T-helper 1 cell treated with Interleukin-12 subunit alpha and Interleukin-12 subunit beta and Interleukin-4 antibody, amounts not matched to agents 30 ng/mL and 1 ng/mL, for 36 hours (primary cell): Measurements from ENCODE around the gene SLC22A7. TPM values are rescaled to one million over a fixed set of nuclear protein-coding genes. Genes with fewer than 3 reads are reported as not detected.

Source experiments
- intact Hi-C: fragments of 100-400 bp; cut with micrococcal nuclease; formaldehyde crosslinking; loops from one replicate; pipeline ENCODE4 v1.15.1; 2024
- total RNA-seq: library from RNA; stranded (reverse); gene quantifications from 2 replicates; pipeline ENCODE4 v1.2.3, GENCODE V29; 2022

Gene SLC22A7
- total RNA-seq: not detected in 2 replicates

GRCh38 chr6:43297644-43298564, at the start of gene SLC22A7:
TSS of gene SLC22A7 (plus strand) at chr6:43298260. CDS start at chr6:43298359, 99 bp downstream.
- intact Hi-C loops: no loop called here

GRCh38 chr6:43248791-43249190, 49.3 kb upstream of the SLC22A7 start:
- intact Hi-C loops: no loop called here

- intact Hi-C loops: no loop called here
These were observed 47.1 kb upstream of the SLC22A7 start for GRCh38 chr6:43250992-43251373.

GRCh38 chr6:43253401-43253800, 44.7 kb upstream of the SLC22A7 start:
- intact Hi-C loops: no loop called here

- intact Hi-C loops: no loop called here
These were observed 43.8 kb upstream of the SLC22A7 start for GRCh38 chr6:43254138-43254817.

GRCh38 chr6:43254846-43255245, 43.2 kb upstream of the SLC22A7 start:
- intact Hi-C loops: no loop called here

- intact Hi-C loops: no loop called here
These were observed 42.5 kb upstream of the SLC22A7 start for GRCh38 chr6:43255408-43256054.

- intact Hi-C loops: no loop called here
These were observed 41.2 kb upstream of the SLC22A7 start for GRCh38 chr6:43256670-43257366.

GRCh38 chr6:43257367-43258145, 40.5 kb upstream of the SLC22A7 start:
- intact Hi-C loops: no loop called here

GRCh38 chr6:43258180-43258579, 39.9 kb upstream of the SLC22A7 start:
- intact Hi-C loops: no loop called here

- intact Hi-C loops: no loop called here
These were observed 39.0 kb upstream of the SLC22A7 start for GRCh38 chr6:43258807-43259686.

- intact Hi-C loops: no loop called here
These were observed 37.3 kb upstream of the SLC22A7 start for GRCh38 chr6:43260791-43261190.

GRCh38 chr6:43261198-43261597, 36.9 kb upstream of the SLC22A7 start:
- intact Hi-C loops: no loop called here

GRCh38 chr6:43262000-43262779, 35.9 kb upstream of the SLC22A7 start:
- intact Hi-C loops: no loop called here

GRCh38 chr6:43262780-43263313, 35.2 kb upstream of the SLC22A7 start:
- intact Hi-C loops: loop anchor here (1.0 kb wide), 3 partner anchors 71 to 243 kb away; no protein-coding TSS in a partner anchor

GRCh38 chr6:43263314-43264178, 34.5 kb upstream of the SLC22A7 start:
- intact Hi-C loops: loop anchor here (1.0 kb wide), 3 partner anchors 71 to 243 kb away; no protein-coding TSS in a partner anchor

GRCh38 chr6:43264599-43265145, 33.4 kb upstream of the SLC22A7 start:
- intact Hi-C loops: no loop called here
